HFFc6 (cell line): ENCODE measurements around the gene IFNLR1. TPM values are rescaled to one million over a fixed set of nuclear protein-coding genes. Genes with fewer than 3 reads are reported as not detected.

ENCODE experiments used
- DNase-seq: peaks from one replicate; pipeline ENCODE4 v3.0.0-alpha.2; 2018
- H3K27ac Mint-ChIP-seq: 2 replicates; pipeline ENCODE4 v1.8.0; 2020; ENCODE audit warnings: mild to moderate bottlenecking, mixed read lengths
- H3K27me3 Mint-ChIP-seq: 2 replicates; pipeline ENCODE4 v1.8.0; 2021; ENCODE audit warnings: mild to moderate bottlenecking, moderate library complexity, mixed read lengths; ENCODE audit not compliant: insufficient read depth
- H3K36me3 Mint-ChIP-seq: 2 replicates; pipeline ENCODE4 v1.8.0; 2021; ENCODE audit warnings: low read depth, mixed read lengths
- H3K4me1 Mint-ChIP-seq: 2 replicates; pipeline ENCODE4 v1.8.0; 2020; ENCODE audit warnings: low read depth, mixed read lengths
- H3K4me3 Mint-ChIP-seq: 2 replicates; pipeline ENCODE4 v1.8.0; 2020; ENCODE audit warnings: mild to moderate bottlenecking, moderate library complexity, mixed read lengths
- H3K9me3 Mint-ChIP-seq: 2 replicates; pipeline ENCODE4 v1.8.0; 2020; ENCODE audit warnings: mild to moderate bottlenecking, mixed read lengths
- total RNA-seq, 6 experiments: library from RNA; stranded (reverse); fragmentation: NEBNext Ultra II Directional; extraction: Animal tissue kit (Norgen Biotek cat#: 25700); gene quantifications; 2 replicates in 1 of 6; 3 replicates in 5 of 6; pipeline ENCODE4 v1.2.3, GENCODE V29; 2021
- TF ChIP-seq, protein P1 (sequence below): fragments of 200-600 bp; sonication (generic); IDR thresholded peaks from 2 replicates; pipeline ENCODE4 v1.5.0; 2021; ENCODE audit warnings: antibody characterized with exemption, mild to moderate bottlenecking

IFNLR1 gene
- total RNA-seq, 6 experiments from 2014 or later: not detected

DNA sequence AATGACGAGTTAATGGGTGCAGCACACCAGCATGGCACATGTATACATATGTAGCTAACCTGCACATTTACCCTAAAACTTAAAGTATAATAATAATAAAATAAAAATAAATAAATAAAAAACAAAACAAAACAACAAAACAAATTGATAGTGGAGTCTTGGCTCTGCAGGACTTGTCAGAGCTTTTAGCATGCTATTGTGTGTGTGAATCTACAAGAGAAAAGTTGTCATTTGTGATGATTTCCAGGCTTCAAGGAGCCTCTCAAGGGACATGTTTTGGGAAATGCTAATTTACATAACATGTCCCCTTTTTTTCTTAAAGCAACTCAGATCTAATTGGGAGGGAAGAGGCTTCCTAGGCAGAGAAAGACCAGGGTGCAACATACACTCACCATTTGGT, 53.3 kb downstream of the IFNLR1 start:
- Mint-ChIP-seq H3K4me1 (no peaks in the 10 kb centered on the region), H3K36me3 (no peaks in the 10 kb centered on the region), H3K27me3 (peaks cover 19% of the 10 kb centered on the region), H3K9me3 (peaks cover 9% of the 10 kb centered on the region), H3K27ac (no peak overlapping the region), H3K4me3 (no peak overlapping the region)
- no peak for DNase-seq
- TF ChIP-seq, protein P1, sequence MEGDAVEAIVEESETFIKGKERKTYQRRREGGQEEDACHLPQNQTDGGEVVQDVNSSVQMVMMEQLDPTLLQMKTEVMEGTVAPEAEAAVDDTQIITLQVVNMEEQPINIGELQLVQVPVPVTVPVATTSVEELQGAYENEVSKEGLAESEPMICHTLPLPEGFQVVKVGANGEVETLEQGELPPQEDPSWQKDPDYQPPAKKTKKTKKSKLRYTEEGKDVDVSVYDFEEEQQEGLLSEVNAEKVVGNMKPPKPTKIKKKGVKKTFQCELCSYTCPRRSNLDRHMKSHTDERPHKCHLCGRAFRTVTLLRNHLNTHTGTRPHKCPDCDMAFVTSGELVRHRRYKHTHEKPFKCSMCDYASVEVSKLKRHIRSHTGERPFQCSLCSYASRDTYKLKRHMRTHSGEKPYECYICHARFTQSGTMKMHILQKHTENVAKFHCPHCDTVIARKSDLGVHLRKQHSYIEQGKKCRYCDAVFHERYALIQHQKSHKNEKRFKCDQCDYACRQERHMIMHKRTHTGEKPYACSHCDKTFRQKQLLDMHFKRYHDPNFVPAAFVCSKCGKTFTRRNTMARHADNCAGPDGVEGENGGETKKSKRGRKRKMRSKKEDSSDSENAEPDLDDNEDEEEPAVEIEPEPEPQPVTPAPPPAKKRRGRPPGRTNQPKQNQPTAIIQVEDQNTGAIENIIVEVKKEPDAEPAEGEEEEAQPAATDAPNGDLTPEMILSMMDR: no peak

DNA sequence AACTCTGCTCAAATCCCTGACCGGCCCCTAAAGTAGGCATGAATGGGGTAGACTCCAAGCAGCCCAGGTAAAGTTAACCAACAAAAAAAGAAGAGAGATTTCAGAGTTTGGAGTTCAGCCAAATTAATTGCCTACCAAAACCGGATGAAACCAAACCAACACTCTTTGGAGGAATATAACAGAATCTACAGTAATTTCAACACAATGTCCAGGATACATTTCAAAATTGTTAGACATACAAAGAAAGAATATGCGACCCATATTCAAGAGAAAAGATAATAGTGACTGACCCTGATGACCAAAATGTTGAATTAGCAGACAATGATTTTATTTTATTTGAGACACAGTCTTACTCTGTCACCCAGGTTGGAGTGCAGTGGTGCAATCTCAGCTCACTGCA, 56.7 kb downstream of the IFNLR1 start:
- no peaks in the 10 kb centered on the region for H3K36me3 Mint-ChIP-seq
- H3K27me3 Mint-ChIP-seq: peaks cover 7% of the 10 kb centered on the region
- DNase-seq: no peak
- H3K4me1 Mint-ChIP-seq: peaks cover 13% of the 10 kb centered on the region
- peaks cover 9% of the 10 kb centered on the region for H3K9me3 Mint-ChIP-seq
- TF ChIP-seq, protein P1: no peak
- H3K27ac Mint-ChIP-seq: no peak overlapping the region
- no peak overlapping the region for H3K4me3 Mint-ChIP-seq

DNA sequence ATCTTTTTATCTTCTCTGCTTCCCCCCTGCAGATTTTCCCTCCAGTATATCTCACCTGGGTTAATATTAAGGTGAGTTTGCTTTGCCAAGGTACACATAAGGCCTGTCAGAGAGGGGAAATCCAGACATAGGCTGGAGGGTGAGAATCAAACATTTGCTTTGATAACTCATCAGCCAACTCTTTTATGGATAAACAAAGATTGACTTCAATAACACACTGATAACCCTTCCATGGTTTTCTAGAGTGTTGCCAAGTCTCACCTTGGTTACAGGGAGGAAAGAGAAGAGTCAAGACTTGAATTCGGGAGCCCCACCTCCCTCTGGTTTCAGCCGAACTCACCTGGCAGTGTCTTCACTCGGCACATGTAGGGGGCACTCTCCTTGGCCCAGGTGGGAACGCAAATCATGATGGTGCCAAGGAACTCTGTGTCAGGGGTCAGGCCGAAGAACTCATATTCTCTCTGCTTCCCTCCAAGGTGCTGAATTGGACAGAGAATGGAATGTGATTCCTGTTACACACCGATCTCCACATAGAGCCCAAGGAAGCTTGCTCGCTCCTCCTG, 59.2 kb downstream of the IFNLR1 start:
- no peaks in the 10 kb centered on the region for H3K36me3 Mint-ChIP-seq

DNA sequence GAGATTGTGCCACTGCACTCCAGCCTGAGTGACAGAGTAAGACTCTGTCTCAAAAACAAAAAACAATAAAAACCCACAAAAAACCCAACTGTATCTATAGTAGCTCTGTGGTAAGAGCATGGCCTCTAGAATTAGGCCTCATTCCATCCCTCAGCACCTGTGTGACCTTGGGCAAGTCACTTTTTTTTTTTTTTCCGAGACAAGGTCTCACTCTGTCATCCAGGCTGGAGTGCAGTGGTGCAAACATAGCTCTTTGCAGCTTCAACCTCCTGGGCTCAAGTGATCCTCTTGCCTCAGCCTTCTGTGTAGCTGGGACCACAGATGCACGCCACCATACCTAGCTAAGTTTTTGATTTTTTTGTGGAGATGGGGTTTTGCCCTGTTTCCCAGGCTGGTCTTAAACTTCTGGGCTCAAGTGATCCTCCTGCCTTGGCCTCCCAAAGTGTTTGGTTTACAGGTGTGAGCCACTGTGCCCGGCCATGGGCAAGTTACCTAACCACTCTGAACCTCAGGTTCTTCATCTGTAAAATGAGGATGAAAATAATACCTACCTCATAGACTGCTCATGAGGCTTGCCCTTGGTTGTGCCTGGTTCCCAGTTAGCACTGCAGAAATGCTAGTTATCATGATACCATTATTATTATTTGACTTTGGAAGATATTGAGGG, 59.8 kb downstream of the IFNLR1 start:
- Mint-ChIP-seq H3K4me1 (peaks cover 24% of the 10 kb centered on the region), H3K27me3 (peaks cover 2% of the 10 kb centered on the region), H3K9me3 (peaks cover 9% of the 10 kb centered on the region), H3K27ac (no peak overlapping the region), H3K36me3 (no peaks in the 10 kb centered on the region), H3K4me3 (no peak overlapping the region)
- DNase-seq: no peak
- TF ChIP-seq, protein P1: no peak

More for the DNA sequence above, 59.2 kb downstream of the IFNLR1 start:
- Mint-ChIP-seq H3K4me1 (peaks cover 24% of the 10 kb centered on the region), H3K9me3 (peaks cover 9% of the 10 kb centered on the region), H3K27me3 (peaks cover 8% of the 10 kb centered on the region), H3K4me3 (no peak overlapping the region), H3K27ac (no peak overlapping the region)
- no peak for DNase-seq
- TF ChIP-seq, protein P1: no peak

DNA sequence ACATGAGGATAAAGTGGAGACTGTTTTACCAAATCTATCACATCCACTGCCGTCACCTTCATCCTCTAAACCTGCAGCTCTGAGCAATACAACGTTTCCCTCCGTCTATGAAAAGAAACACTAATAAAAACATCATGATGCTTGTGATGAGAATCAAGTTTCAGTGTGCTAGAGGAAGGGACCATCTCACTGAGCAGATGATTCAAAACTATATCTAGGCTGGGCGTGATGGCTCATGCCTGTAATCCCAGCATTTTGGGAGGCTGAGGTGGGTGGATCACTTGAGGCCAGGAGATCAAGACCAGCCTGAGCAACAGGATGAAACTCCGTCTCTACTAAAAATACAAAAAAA, 60.4 kb downstream of the IFNLR1 start:
- TF ChIP-seq, protein P1: no peak
- H3K36me3 Mint-ChIP-seq: no peaks in the 10 kb centered on the region
- H3K4me3 Mint-ChIP-seq: peak overlapping the region; percentile 28
- peak; percentile 9 for DNase-seq
- peaks cover 9% of the 10 kb centered on the region for H3K9me3 Mint-ChIP-seq
- peaks cover 24% of the 10 kb centered on the region for H3K4me1 Mint-ChIP-seq
- peaks cover 5% of the 10 kb centered on the region for H3K27me3 Mint-ChIP-seq
- H3K27ac Mint-ChIP-seq: peak overlapping the region; percentile 62
